MCF 10A (cell line): ENCODE results near the gene CACNA1C. TPM values are rescaled to one million over a fixed set of nuclear protein-coding genes. Genes with fewer than 3 reads are reported as not detected.

Experiments used
- BruUV-seq: library from RNA; stranded (reverse); fragments of 400-500 nt; replicated peaks from 2 replicates; lab custom pipeline; 2021; lab: Mats Ljungman, UMichigan
- CTCF ChIA-PET: fragments of 300-600 bp; sonication (Branson Sonifier 250); formaldehyde crosslinking; extraction: SDS; loops from one replicate; lab custom pipeline; 2021; ENCODE audit warnings: antibody characterized with exemption, inconsistent platforms; lab: Yijun Ruan, JAX
- POLR2A ChIA-PET: fragments of 300-600, 350-650 bp; sonication (Branson Sonifier 250); formaldehyde crosslinking; extraction: SDS; loops from one replicate; lab custom pipeline; 2020; ENCODE audit warnings: antibody characterized with exemption, inconsistent platforms; lab: Yijun Ruan, JAX
- DNase-seq: peaks from one replicate; pipeline ENCODE4 v3.0.0-alpha.2; 2018; ENCODE audit not compliant: unreplicated experiment
- H3K27ac Mint-ChIP-seq: one replicate; pipeline ENCODE4 v1.8.0; 2022; ENCODE audit warnings: mild to moderate bottlenecking, low read depth, mixed read lengths; ENCODE audit not compliant: unreplicated experiment
- H3K27me3 Mint-ChIP-seq: one replicate; pipeline ENCODE4 v1.8.0; 2022; ENCODE audit warnings: mixed read lengths; ENCODE audit not compliant: insufficient read depth, unreplicated experiment
- H3K36me3 Mint-ChIP-seq: one replicate; pipeline ENCODE4 v1.8.0; 2022; ENCODE audit warnings: mild to moderate bottlenecking, moderate library complexity, mixed read lengths; ENCODE audit not compliant: insufficient read depth, unreplicated experiment
- H3K4me1 Mint-ChIP-seq: one replicate; pipeline ENCODE4 v1.8.0; 2022; ENCODE audit warnings: mixed read lengths; ENCODE audit not compliant: insufficient read depth, unreplicated experiment
- H3K4me3 Mint-ChIP-seq: one replicate; pipeline ENCODE4 v1.8.0; 2022; ENCODE audit warnings: mild to moderate bottlenecking, moderate library complexity, mixed read lengths; ENCODE audit not compliant: unreplicated experiment
- H3K9me3 Mint-ChIP-seq: one replicate; pipeline ENCODE4 v1.8.0; 2022; ENCODE audit warnings: mixed read lengths; ENCODE audit not compliant: unreplicated experiment
- intact Hi-C: fragments of 100-400 bp; cut with micrococcal nuclease; formaldehyde crosslinking; loops from 2 replicates; pipeline ENCODE4 v1.14.1; 2022
- total RNA-seq: library from RNA; stranded (reverse); gene quantifications from 2 replicates; pipeline ENCODE4 v1.2.3, GENCODE V29; 2022
- TF ChIP-seq, protein P1 (sequence below): fragments of 200-600 bp; IDR thresholded peaks from one replicate; pipeline ENCODE4 v1.8.0; 2022; ENCODE audit warnings: antibody characterized with exemption, mild to moderate bottlenecking; ENCODE audit not compliant: unreplicated experiment

The CACNA1C gene
- total RNA-seq, 1 experiment from 2014 or later: not detected

DNA sequence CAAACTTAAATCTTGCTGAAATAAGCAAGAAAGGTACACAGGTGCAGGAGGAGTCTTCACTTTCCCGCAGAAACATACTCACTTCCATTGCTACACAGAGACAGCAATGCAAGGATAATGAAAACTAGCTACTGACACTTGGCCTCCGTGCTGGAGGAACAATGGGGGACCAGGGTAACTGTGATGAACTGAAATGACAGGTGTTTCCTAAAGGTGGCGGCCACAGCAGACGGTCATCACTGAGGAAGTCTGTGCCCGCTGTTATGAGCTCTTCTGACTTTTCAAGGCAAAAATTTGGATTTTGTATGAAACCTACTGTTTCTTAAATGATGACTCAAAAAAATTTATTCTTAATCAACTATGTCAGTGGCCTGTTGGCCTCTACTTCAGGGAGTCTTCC lies 189.4 kb downstream of the CACNA1C start:
- Mint-ChIP-seq H3K9me3 (no peaks in the 10 kb centered on the region), H3K4me1 (peaks cover 5% of the 10 kb centered on the region), H3K27me3 (no peaks in the 10 kb centered on the region), H3K4me3 (no peak overlapping the region), H3K27ac (no peak overlapping the region), H3K36me3 (no peaks in the 10 kb centered on the region)
- TF ChIP-seq, protein P1, sequence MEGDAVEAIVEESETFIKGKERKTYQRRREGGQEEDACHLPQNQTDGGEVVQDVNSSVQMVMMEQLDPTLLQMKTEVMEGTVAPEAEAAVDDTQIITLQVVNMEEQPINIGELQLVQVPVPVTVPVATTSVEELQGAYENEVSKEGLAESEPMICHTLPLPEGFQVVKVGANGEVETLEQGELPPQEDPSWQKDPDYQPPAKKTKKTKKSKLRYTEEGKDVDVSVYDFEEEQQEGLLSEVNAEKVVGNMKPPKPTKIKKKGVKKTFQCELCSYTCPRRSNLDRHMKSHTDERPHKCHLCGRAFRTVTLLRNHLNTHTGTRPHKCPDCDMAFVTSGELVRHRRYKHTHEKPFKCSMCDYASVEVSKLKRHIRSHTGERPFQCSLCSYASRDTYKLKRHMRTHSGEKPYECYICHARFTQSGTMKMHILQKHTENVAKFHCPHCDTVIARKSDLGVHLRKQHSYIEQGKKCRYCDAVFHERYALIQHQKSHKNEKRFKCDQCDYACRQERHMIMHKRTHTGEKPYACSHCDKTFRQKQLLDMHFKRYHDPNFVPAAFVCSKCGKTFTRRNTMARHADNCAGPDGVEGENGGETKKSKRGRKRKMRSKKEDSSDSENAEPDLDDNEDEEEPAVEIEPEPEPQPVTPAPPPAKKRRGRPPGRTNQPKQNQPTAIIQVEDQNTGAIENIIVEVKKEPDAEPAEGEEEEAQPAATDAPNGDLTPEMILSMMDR: no peak
- ChIA-PET POLR2A (no interaction called here), CTCF (no interaction called here)
- no peak for DNase-seq
- intact Hi-C loops: no loop called here
- no TSS peak for BruUV-seq

DNA sequence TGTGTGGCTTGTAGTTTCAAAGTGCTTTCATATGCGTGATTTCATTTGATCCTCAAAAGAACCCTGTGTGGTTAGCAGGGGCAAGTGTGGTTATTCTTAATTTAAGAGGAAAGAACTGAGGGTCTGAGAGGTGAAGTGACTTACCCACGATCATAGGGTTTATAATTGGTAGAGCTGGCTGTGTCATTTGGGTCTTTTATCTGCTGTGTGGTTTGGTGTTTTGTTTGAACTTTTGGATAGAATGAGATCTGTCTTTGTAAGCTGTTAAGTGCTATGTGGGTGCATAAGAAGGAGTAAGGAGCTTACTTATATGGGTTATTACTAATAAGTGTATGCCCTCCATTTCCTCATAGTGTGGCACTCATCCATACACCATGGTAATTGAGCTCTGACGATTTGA lies 190.0 kb downstream of the CACNA1C start:
- Mint-ChIP-seq H3K9me3 (no peaks in the 10 kb centered on the region), H3K4me3 (no peak overlapping the region), H3K27ac (no peak overlapping the region), H3K27me3 (no peaks in the 10 kb centered on the region), H3K4me1 (peaks cover 5% of the 10 kb centered on the region), H3K36me3 (no peaks in the 10 kb centered on the region)
- TF ChIP-seq, protein P1: no peak
- BruUV-seq: no TSS peak
- CTCF ChIA-PET: interaction anchor here (0.6 to 1.0 kb wide), 3 partner anchors 8 to 440 kb away, joined by 3 read pairs; no protein-coding TSS in a partner anchor
- intact Hi-C loops: no loop called here
- DNase-seq: no peak
- POLR2A ChIA-PET: no interaction called here

DNA sequence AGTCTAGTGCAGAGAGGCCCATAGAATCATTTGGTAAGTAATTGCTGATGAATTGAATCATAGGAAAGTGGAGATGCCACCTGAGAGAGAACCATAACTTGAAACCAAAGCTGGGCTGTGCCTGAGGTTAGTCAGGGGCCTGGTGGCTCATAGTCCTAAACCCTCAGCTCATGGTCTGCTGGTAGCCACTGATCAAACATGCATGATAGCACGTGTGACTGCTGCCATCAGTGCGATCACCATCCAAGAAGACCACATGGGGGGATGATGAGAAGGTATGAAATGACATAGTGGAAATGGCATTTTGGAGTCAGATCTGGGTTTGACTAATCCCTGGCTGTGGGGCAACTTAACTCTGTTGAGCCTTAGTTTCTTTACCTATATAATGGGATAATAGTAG lies 190.5 kb downstream of the CACNA1C start:
- ChIA-PET POLR2A (no interaction called here), CTCF (interaction anchor here (0.6 to 1.0 kb wide), 3 partner anchors 8 to 48 kb away, joined by 3 read pairs; no protein-coding TSS in a partner anchor)
- H3K36me3 Mint-ChIP-seq: no peaks in the 10 kb centered on the region
- no peaks in the 10 kb centered on the region for H3K9me3 Mint-ChIP-seq
- H3K27ac Mint-ChIP-seq: no peak overlapping the region
- peaks cover 5% of the 10 kb centered on the region for H3K4me1 Mint-ChIP-seq
- intact Hi-C loops: no loop called here
- H3K27me3 Mint-ChIP-seq: no peaks in the 10 kb centered on the region
- no TSS peak for BruUV-seq
- DNase-seq: no peak
- no peak overlapping the region for H3K4me3 Mint-ChIP-seq
- TF ChIP-seq, protein P1: no peak

DNA sequence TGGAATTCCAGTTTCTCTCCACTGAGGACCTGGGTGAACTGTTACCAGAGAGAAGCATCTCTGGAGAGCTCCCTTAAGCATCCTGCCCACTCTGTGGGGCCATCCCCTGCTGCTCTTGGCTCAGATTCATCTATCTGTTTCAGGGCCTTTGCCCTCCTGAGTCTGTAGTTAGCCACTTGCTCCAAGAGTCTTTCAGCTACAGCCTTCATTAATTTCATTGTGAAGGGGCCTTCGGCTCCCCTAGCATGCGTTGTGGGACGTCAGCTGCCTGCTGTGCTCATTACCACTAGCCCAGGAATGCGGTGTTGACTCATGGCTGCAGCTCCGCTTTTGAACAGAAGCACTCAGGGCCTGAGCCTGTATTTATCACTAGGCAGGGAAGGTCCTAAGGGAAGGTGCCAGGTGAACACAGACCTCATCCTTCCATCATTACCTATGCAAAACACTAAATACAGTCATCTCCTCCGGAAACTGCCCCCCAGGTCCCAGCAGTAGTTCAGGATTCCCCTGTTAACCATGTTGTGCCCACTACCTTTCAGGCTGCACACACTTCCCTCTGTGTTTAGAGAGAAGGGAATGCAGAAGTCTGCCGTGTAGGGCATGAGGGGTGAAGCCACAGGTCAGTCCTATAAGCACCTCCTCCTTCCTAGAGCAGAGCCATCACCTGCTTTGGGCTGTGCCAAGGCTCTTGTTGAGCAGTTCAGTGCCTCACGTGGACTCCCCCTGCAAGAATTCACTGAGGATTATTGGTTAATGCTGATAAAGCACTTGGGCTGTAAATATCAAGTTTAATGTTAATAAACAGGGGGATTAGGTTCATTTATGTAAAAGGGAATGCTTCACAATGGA lies 191.4 kb downstream of the CACNA1C start:
- Mint-ChIP-seq H3K27me3 (no peaks in the 10 kb centered on the region), H3K27ac (no peak overlapping the region), H3K36me3 (no peaks in the 10 kb centered on the region), H3K4me3 (no peak overlapping the region), H3K9me3 (no peaks in the 10 kb centered on the region), H3K4me1 (peaks cover 5% of the 10 kb centered on the region)
- peak; percentile 44 for DNase-seq
- POLR2A ChIA-PET: interaction anchor here (0.6 to 0.7 kb wide), 2 partner anchors 101 to 189 kb away, joined by 3 to 4 read pairs; no protein-coding TSS in a partner anchor
- intact Hi-C loops: no loop called here
- TF ChIP-seq, protein P1: no peak
- BruUV-seq: no TSS peak
- CTCF ChIA-PET: interaction anchor here (0.9 kb wide), 1 partner anchor 39 kb away, joined by 3 read pairs; no protein-coding TSS in a partner anchor
